GM12864 (cell line): ENCODE data around the gene ZNF182.
"Not testable (repeated sequence)": the region's sequence is repeated elsewhere in the genome, so short reads cannot be mapped to it uniquely, and the experiment has no call there.

Experiments
- DNase-seq: peaks from one replicate; pipeline ENCODE4 v3.0.0-alpha.2; 2011; ENCODE audit warnings: low read depth
- H3K4me3 ChIP-seq: 2 replicates; pipeline ENCODE4 v1.5.1; 2011; ENCODE audit warnings: mild to moderate bottlenecking, low read depth, low read length, control low read depth
- TF ChIP-seq, protein P1 (sequence below): IDR thresholded peaks from 2 replicates; pipeline ENCODE4 v1.5.1; 2011; ENCODE audit warnings: low read depth, mild to moderate bottlenecking, moderate library complexity, low read length, control low read depth, inconsistent platforms; ENCODE audit errors: missing control alignments

Gene ZNF182

DNA sequence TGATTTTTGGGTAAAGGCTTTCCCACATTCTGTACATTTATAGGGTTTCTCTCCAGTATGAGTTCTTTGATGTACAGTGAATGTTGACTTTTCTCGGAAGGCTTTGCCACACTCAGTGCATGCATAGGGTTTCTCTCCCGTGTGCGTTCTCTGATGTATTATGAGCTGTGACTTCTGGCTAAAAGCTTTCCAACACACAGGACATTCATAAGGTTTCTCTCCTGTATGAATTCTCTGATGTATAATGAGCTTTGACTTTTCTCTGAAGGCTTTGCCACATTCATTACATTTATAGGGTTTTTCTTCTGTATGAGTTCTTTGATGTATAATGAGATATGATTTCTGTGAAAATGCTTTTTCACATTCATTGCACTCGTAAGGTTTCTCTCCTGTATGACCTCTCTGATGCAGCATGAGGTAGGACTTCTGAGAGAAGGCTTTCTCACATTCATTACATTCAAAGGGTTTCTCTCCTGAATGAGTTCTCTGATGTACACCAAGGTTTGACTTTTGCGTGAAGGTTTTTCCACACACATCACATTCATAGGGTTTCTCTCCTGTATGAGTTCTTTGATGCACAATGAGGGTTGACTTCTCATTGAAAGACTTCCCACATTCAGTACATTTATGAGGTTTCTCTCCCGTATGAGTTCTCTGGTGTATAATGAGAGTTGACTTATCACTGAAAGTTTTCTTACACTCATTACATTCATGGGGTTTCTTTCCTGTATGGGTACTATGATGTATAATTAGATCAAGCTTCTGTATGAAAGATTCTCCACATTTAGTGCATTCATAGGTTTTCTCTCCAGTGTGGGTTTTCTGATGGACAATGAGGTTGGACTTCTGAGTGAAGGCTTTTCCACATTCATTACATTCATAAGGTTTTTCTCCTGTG is 27.3 kb downstream of the ZNF182 start:
- DNase-seq, result no peak
- TF ChIP-seq, protein P1, sequence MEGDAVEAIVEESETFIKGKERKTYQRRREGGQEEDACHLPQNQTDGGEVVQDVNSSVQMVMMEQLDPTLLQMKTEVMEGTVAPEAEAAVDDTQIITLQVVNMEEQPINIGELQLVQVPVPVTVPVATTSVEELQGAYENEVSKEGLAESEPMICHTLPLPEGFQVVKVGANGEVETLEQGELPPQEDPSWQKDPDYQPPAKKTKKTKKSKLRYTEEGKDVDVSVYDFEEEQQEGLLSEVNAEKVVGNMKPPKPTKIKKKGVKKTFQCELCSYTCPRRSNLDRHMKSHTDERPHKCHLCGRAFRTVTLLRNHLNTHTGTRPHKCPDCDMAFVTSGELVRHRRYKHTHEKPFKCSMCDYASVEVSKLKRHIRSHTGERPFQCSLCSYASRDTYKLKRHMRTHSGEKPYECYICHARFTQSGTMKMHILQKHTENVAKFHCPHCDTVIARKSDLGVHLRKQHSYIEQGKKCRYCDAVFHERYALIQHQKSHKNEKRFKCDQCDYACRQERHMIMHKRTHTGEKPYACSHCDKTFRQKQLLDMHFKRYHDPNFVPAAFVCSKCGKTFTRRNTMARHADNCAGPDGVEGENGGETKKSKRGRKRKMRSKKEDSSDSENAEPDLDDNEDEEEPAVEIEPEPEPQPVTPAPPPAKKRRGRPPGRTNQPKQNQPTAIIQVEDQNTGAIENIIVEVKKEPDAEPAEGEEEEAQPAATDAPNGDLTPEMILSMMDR, result no peak

DNA sequence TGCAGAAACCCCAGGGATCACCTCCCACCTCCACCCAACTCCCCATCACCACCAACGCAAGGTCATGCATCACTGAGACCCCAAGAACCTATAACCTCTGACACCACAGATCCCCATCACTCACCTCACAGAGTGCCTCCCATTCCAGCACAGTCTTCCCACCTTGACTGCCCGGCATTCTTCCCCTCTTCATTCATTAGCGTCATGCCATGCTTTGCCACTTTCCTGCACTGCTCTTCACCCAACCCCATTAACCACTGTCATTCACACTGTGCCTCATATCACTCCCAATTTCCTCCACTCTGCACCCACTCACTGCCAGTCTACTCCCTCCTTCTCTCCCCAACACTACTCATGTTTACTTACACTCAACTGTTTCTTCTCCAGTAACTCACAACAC is 30.6 kb downstream of the ZNF182 start:
- H3K4me3 ChIP-seq, result no peak overlapping the region
- TF ChIP-seq, protein P1, result no peak
- no peak for DNase-seq

More for the DNA sequence above, 27.3 kb downstream of the ZNF182 start:
- no peak overlapping the region for H3K4me3 ChIP-seq

DNA sequence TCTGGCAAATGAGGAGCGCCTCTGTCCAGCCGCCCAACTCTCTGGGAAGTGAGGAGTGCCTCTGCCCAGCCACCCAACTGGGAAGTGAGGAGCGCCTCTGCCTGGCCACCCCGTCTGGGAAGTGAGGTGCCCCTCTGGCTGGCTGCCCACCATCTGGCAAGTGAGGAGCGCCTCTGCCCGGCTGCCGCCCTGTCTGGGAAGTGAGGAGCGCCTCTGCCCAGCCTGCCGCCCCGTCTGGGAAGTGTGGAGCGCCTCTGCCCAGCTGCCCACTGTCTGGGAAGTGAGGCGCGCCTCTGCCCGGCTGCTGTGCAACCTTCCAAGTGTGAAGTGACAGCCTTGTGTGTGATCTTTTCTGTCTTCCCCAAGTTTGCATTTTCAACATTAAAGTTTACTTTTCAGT is 38.3 kb downstream of the ZNF182 start:
- H3K4me3 ChIP-seq, DNase-seq: not testable (repeated sequence)

DNA sequence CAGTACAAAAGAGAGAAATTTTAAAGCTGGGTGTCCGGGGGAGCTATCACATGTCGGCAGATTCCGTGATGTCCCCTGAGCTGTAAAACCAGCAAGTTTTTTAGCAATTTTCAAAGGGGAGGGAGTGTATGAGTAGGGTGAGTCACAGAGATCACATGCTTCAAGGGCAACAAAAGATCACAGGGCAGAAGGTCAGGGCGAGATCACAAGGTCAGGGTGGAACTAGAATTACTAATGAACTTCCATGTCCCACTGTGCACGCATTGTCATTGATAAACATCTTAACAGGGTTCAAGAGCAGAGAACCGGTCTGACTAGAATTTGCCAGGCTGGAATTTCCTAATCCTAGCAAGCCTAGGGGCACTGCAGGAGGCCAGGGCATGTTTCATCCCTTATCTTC is 42.0 kb downstream of the ZNF182 start:
- DNase-seq, H3K4me3 ChIP-seq: not testable (repeated sequence)

DNA sequence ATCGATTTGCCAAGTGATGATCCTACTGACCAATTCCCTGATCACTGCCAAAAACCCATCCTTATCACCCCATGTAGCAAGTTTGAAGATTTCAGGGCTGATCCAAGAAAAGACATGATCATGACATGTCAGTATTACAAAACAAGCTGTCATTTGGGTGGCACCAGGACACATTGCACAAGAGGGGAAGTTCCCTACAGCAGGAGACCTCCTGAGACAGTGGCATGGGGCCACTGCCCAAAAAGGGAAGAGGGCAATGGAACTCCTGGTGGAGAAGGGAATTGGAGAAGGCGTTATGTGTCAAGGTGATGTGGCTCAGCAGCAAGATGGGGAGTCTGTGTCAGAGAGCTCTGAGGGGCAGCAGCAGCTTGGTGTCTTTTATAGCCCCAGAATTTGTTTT is 43.4 kb downstream of the ZNF182 start:
- H3K4me3 ChIP-seq, result no peak overlapping the region
- TF ChIP-seq, protein P1, result no peak
- no peak for DNase-seq

DNA sequence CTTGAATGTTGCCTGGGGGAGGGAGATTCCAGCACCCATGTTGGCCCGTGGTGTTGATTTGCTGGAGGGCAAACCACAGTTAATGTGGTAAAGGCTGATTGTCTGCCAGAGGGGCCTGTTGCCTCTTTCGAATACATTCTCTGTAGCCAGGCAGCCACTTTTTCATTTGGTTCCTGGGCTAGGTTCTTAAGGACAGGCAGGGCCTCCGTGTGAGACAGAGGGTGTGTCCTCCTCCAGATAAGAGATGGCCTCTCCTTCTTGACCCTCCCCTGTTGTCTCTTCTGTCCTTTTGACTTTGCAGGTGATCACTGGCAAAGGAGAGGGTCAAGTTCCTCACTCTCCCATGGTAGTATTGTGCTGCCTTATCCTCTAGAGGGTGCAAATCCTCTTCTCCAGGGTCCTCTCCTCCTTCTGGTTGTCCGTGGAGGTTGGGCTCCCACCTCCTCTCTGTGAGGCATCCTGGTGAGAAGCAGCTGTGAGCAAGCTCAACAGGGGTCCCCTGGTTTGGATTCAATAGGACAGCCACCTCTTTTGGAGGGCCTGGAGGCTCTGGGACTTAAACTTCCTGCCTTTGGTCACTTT is 44.9 kb downstream of the ZNF182 start:
- TF ChIP-seq, protein P1, result peak; percentile 41
- DNase-seq, result no peak
- no peak overlapping the region for H3K4me3 ChIP-seq

DNA sequence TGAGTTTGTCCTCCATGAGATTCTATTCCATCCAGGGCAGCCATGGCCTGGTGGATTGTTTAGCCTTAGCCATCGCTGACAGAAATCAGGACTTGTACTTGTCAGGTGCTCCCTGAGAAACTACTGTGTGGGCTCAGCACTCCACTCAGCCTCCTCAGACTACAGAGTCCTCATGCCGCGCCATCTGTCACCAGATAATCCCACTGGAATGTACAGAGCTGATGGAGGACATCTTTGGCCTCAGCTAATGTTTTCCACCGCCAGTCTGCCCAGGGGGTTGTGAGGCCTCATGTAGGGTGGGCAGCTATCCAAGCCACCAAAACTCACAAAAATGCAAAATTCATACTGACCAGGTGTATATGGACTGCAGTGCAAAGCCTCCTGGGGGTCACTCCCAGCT is 45.6 kb downstream of the ZNF182 start:
- not testable (repeated sequence) for DNase-seq

DNA sequence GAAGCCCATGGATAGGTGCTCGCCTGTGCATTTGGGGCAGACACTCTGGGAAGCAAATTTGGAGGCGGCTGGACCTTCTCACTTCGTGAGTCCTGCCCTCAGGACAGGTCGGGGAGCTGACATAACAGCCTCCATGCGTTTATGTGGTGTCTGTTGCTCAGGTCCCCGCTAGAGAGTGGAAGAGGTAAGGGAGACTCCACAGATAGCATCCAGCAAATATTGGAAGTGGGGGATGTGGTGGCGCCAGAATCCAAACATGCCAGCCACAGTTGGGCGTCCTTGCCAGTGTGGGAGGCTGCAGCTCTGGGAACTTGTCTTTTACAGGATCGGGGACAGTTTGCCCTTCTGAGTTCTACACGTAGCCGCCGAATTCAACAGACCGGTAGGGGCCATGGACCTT is 47.8 kb downstream of the ZNF182 start:
- no peak overlapping the region for H3K4me3 ChIP-seq
- DNase-seq, result no peak
- TF ChIP-seq, protein P1, result no peak

More for the DNA sequence above, 45.6 kb downstream of the ZNF182 start:
- not testable (repeated sequence) for H3K4me3 ChIP-seq

DNA sequence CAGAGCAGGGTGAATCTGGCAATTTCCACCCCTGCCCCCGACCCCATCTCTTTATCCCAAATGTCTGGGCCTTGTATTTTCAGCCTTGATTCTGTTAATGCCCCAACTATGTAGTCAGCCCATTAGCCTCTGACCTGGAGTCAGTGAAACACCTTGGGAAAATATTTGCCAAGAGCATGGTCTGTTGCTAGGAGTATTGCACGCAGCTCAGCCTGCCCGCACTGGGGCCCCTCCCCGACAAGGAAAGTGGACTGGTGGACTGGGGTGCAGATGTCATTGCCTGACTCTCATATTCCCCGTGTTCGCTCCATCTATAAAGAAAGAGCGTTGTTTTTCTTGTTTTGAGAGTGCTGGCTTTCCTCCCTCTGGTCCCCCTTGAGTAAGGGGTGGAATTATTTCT is 48.5 kb downstream of the ZNF182 start:
- not testable (repeated sequence) for H3K4me3 ChIP-seq, DNase-seq
